ENCODE measurements around the gene PSMA7.

Gene PSMA7

DNA sequence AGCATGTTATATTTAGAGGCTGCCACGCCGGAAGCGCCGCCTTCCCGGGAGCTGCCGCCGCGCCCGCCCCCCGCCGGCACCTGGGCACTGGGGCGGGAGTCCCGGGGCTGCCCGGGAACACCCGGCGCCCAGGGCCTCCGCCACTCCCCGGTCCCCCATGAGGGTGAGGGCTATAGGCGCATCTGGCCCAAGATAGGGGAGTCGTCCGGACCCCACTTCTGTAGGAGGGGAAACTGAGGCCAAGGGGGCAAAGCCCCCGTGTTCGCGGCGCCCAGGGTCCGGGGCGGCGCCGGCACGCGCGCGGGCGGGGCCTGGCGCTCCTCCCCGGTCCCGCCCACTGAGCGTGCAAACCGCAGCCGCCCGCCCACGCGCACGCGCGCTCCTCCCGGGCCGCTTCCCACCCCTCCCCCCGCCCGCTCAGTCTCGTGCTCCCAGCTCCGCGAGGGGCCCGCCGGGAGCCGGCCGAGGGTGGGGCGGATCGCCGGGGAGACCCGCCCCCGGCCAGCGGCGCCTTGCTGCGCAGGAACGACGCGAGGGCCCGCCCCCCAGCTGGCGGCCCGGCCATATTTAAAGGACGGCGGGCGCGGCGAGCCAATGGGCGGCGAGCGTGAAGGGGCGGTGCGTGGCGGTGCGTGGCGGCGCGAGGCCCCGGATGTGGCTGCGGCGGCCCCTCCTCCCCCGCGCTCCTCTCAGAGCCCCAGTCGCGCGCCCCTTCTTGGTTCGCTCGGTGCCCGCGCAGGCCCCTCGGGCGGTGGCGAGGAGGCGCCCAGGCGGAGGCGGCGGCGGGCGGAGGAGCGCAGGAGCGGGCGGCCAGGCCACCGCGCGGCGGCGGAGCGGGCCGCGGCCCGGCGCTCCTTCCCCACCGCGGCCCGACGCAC, 21.2 kb downstream of the PSMA7 start, which contains the start of gene LSM14B:
LSM14B (plus strand) TSS at position 700 of the 878 bp plus-strand sequence. CDS start 192 bp downstream, outside the sequence.
- Histone ChIP-seq H3K4me1 (ENCODE audit: control insufficient read depth in 1 of 2, insufficient read depth in 2 of 2, low read length in 2 of 2) (peaks cover 9 to 18% of the 10 kb centered on the region in 2 donors), H3K36me3 (ENCODE audit: control insufficient read depth in 1 of 2, insufficient read depth in 2 of 2, low read length in 2 of 2) (peaks cover 16 to 20% of the 10 kb centered on the region in 2 donors), H3K27me3 (ENCODE audit: low read depth, low read length) (peaks cover 6% of the 10 kb centered on the region), H3K4me3 (ENCODE audit: low read depth in 1 of 2, low read length in 2 of 2) (peak within 1 kb of the TSS; percentile 55 to 85), H3K27ac (ENCODE audit: low read length) (peak within 1 kb of the TSS; percentile 86), H3K9me3 (ENCODE audit: control insufficient read depth in 1 of 2, low read length in 2 of 2) (no peaks in the 10 kb centered on the region)

DNA sequence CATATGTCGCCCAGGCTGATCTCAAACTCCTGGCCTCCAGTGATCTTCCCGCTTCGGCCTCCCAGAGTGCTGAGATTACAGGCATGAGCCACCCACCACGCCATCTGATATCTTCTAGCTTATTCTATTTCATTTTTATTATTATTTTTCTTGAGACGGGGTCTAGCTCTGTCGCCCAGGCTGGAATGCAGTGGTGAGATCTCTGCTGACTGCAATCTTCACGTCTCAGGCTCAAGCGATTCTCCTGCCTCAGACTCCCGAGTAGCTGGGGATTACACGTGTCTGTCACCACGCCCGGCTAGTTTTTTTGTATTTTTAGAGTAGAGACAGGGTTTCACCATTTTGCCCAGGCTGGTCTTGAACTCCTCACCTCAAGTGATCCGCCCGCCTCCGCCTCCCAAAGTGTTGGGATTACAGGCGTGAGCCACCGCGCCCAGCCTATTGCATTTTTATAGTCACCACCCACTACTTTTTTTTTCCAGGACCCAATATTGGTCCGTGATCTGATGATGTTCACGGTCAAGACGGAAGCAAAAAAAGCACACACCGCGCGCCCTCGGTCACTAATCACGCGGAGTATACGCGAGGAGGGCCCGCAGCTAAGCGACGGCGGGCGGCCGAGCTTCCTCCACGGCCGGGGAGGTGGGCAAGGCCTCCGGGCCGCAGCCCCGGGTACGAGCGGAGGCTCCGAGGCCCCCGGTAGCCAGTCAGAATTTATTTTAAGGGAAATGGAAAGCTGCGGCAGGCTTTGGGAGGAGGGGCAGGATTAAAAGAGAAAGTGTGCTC, 22.0 kb downstream of the PSMA7 start:
- Histone ChIP-seq H3K27ac (ENCODE audit: low read length) (peak overlapping the region; percentile 86), H3K4me1 (ENCODE audit: control insufficient read depth in 1 of 2, insufficient read depth in 2 of 2, low read length in 2 of 2) (peaks cover 9 to 18% of the 10 kb centered on the region in 2 donors), H3K9me3 (ENCODE audit: control insufficient read depth in 1 of 2, low read length in 2 of 2) (no peaks in the 10 kb centered on the region), H3K27me3 (ENCODE audit: low read depth, low read length) (peaks cover 7% of the 10 kb centered on the region), H3K36me3 (ENCODE audit: control insufficient read depth in 1 of 2, insufficient read depth in 2 of 2, low read length in 2 of 2) (peaks cover 8 to 13% of the 10 kb centered on the region in 2 donors), H3K4me3 (ENCODE audit: low read depth in 1 of 2, low read length in 2 of 2) (peak overlapping the region; percentile 55 to 71)

DNA sequence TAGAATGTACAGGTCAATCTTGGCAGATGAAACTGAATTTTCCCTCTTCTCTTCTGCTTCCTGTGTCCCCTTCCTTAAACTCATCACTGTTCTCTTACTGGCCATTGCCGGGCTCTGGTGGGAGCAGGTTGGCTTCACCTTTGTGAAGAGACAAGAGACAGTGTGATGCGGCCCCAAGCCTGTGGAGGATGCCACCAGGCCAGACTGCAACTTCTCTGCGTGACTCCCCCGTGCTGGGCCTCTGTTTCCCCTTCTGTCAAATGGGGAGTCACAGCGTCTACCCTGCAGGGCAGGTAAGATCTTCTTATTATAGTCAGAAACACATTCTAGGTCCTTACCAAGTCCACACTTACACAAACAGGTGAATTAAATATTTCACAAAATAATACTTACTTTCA, 22.8 kb downstream of the PSMA7 start:
- H3K27ac ChIP-seq (ENCODE audit: low read length) = peak overlapping the region; percentile 25

DNA sequence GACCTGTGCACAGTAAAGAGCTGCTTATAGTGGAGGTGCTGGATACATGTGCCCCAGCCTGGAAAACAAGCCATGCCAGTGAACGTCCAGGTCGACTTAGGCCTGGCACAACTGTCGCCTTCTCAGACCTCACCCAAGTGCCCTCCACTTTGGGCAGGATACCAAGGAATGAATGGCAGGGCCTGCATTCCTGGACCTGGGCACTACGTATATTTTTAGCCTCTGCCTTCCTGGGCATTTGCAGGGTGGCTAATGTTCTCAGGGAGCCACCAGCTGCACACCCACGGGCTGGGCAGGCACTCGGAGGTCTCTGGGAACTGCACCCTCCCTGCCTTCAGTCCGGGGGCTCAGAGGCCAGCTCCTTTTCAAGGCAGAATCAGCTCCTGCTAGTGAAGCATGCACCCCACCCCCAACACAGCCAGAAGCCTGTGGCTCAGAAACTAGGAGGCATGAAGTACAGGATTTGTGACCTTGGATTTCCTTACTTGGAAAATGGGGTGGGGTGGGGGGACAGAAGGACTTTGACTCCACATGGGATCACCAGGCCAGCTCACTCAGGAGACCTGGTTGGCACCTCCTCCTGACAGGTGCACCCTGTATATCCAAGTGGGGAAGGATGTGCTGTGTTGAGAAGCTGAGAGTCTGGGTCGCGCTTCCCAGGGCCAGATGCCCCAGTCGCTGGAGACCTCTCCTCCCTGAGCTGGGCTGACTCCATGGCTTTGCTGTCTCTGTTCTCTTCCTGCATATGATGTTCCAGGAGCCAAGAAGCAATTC, 23.4 kb downstream of the PSMA7 start:
- Histone ChIP-seq H3K9me3 (ENCODE audit: control insufficient read depth in 1 of 2, low read length in 2 of 2) (no peaks in the 10 kb centered on the region), H3K4me1 (ENCODE audit: control insufficient read depth in 1 of 2, insufficient read depth in 2 of 2, low read length in 2 of 2) (peaks cover 9 to 18% of the 10 kb centered on the region in 2 donors), H3K27me3 (ENCODE audit: low read depth, low read length) (peaks cover 7% of the 10 kb centered on the region), H3K27ac (ENCODE audit: low read length) (peak overlapping the region; percentile 25), H3K36me3 (ENCODE audit: control insufficient read depth in 1 of 2, insufficient read depth in 2 of 2, low read length in 2 of 2) (no peaks in the 10 kb centered on the region), H3K4me3 (ENCODE audit: low read depth in 1 of 2, low read length in 2 of 2) (no peak overlapping the region)

More for the DNA sequence above, 22.8 kb downstream of the PSMA7 start:
- H3K9me3 ChIP-seq (ENCODE audit: control insufficient read depth in 1 of 2, low read length in 2 of 2) = no peaks in the 10 kb centered on the region
- H3K27me3 ChIP-seq (ENCODE audit: low read depth, low read length) = peaks cover 7% of the 10 kb centered on the region
- H3K4me1 ChIP-seq (ENCODE audit: control insufficient read depth in 1 of 2, insufficient read depth in 2 of 2, low read length in 2 of 2) = peaks cover 9 to 18% of the 10 kb centered on the region in 2 donors
- peaks cover 4 to 6% of the 10 kb centered on the region in 2 donors for H3K36me3 ChIP-seq (ENCODE audit: control insufficient read depth in 1 of 2, insufficient read depth in 2 of 2, low read length in 2 of 2)
- H3K4me3 ChIP-seq (ENCODE audit: low read depth in 1 of 2, low read length in 2 of 2) = no peak overlapping the region

DNA sequence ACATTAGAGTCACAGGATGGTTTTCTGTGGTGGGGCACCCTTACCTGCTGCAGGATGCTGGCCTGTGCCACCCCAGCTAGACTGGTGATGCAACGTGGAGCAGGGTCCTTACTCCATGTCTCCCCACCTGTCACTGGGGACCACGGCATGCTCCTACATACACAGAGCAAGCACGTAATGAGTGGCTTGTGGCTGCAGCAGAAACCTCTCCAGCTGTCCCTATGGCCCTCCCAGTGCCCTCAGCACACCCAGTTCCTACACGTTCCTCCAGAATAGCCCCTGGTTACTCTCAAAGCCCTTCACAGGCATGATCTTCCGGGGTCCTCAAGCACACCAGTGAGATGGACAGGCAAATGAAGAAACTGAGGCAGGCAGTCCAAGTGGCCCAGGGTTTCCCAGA, 24.1 kb downstream of the PSMA7 start:
- Histone ChIP-seq H3K9me3 (ENCODE audit: control insufficient read depth in 1 of 2, low read length in 2 of 2) (no peaks in the 10 kb centered on the region), H3K27ac (ENCODE audit: low read length) (no peak overlapping the region), H3K4me1 (ENCODE audit: control insufficient read depth in 1 of 2, insufficient read depth in 2 of 2, low read length in 2 of 2) (peaks cover 6 to 13% of the 10 kb centered on the region in 2 donors), H3K27me3 (ENCODE audit: low read depth, low read length) (peaks cover 7% of the 10 kb centered on the region), H3K36me3 (ENCODE audit: control insufficient read depth in 1 of 2, insufficient read depth in 2 of 2, low read length in 2 of 2) (no peaks in the 10 kb centered on the region), H3K4me3 (ENCODE audit: low read depth in 1 of 2, low read length in 2 of 2) (no peak overlapping the region)

DNA sequence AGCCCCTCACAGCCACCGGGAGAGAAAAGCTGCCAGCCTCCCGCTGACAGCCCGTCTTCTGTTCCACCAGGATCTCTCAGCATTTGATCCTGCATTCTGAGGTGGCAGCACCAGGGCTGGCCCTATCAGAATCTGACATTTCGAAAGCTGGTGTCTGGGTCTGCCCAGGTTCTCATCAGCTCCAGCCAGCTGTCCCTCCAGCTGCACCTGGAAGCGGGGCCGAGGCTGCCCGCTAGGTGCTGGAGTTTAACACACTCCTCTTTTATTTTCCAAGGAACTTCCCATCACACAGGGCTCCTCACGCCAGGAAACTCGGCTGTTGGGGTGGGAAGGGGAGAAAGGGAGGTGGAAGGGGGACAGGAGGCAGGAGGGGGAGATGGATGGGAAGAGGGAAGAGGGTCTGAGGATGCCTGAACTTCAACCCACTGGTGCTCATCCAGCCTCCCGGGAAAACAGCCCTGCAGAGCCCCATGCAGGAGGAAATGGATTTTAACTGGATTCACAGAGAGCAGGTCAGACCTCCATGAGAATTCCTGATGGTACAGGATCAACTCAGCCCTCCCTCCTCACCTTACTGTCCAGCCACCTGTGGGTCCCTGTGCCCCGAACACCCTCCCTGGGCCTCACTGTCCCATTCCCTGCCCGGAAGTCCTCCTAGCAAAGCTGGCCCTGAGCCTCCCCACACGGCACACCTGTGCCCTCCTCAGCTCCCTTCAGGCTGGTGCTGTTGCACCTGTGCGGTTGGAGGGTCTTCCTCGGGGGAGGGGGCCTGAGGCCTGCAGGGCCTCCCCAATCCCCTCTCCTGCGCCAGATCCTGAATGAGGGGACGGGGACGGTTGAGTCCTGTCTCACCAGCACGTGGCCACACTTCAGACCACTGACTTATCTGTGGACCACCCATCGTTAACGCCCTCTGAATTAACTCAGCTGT, 24.8 kb downstream of the PSMA7 start:
- H3K4me1 ChIP-seq (ENCODE audit: control insufficient read depth in 1 of 2, insufficient read depth in 2 of 2, low read length in 2 of 2) = peaks cover 0 to 6% of the 10 kb centered on the region in 2 donors
- no peaks in the 10 kb centered on the region for H3K36me3 ChIP-seq (ENCODE audit: control insufficient read depth in 1 of 2, insufficient read depth in 2 of 2, low read length in 2 of 2)
- H3K27ac ChIP-seq (ENCODE audit: low read length) = no peak overlapping the region
- H3K4me3 ChIP-seq (ENCODE audit: low read depth in 1 of 2, low read length in 2 of 2) = no peak overlapping the region
- H3K9me3 ChIP-seq (ENCODE audit: control insufficient read depth in 1 of 2, low read length in 2 of 2) = peaks cover 0 to under 1% of the 10 kb centered on the region in 2 donors
- H3K27me3 ChIP-seq (ENCODE audit: low read depth, low read length) = peaks cover 7% of the 10 kb centered on the region

DNA sequence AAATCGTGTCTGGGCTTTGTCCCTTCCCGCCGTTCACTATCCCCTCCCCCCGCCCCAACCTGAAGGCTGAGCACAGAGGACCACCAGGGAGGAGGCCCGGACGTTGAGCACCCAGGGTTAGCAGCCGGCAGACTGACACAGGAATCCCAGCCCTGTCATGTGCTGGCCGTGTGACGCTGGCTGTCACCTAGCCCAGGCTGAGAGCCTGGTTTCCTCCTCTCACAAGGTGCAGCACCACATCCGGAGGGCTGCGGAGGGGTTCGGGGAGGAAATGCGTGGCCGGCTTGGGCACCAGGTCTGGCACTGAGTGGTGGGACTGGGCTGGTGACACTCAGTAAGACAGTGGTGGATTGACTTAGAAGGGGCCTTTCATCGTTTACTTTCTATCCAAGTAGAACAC, 25.5 kb downstream of the PSMA7 start:
- no peaks in the 10 kb centered on the region for H3K4me1 ChIP-seq (ENCODE audit: control insufficient read depth in 1 of 2, insufficient read depth in 2 of 2, low read length in 2 of 2)
- H3K27me3 ChIP-seq (ENCODE audit: low read depth, low read length) = peaks cover 7% of the 10 kb centered on the region
- no peak overlapping the region for H3K4me3 ChIP-seq (ENCODE audit: low read depth in 1 of 2, low read length in 2 of 2)
- no peak overlapping the region for H3K27ac ChIP-seq (ENCODE audit: low read length)
- no peaks in the 10 kb centered on the region for H3K36me3 ChIP-seq (ENCODE audit: control insufficient read depth in 1 of 2, insufficient read depth in 2 of 2, low read length in 2 of 2)
- H3K9me3 ChIP-seq (ENCODE audit: control insufficient read depth in 1 of 2, low read length in 2 of 2) = peaks cover 3 to 7% of the 10 kb centered on the region in 2 donors

DNA sequence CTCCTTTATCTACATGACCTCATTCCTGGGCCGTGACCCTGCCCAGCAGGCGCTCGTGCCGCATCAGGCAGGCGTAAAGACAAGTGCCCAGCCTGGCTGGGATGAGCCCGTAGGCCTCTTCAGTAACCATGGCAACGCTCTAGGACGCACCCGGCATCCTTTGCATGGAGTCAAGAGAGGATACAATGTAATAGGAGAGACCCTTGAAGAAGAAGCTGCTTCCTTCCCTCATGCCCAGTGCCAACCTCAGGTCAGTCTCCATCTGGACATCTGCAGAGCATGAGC, 25.9 kb downstream of the PSMA7 start:
- no peaks in the 10 kb centered on the region for H3K4me1 ChIP-seq (ENCODE audit: control insufficient read depth in 1 of 2, insufficient read depth in 2 of 2, low read length in 2 of 2)
- no peaks in the 10 kb centered on the region for H3K36me3 ChIP-seq (ENCODE audit: control insufficient read depth in 1 of 2, insufficient read depth in 2 of 2, low read length in 2 of 2)
- H3K27me3 ChIP-seq (ENCODE audit: low read depth, low read length) = peaks cover 7% of the 10 kb centered on the region
- no peak overlapping the region for H3K4me3 ChIP-seq (ENCODE audit: low read depth in 1 of 2, low read length in 2 of 2)
- H3K9me3 ChIP-seq (ENCODE audit: control insufficient read depth in 1 of 2, low read length in 2 of 2) = peaks cover 6 to 11% of the 10 kb centered on the region in 2 donors
- no peak overlapping the region for H3K27ac ChIP-seq (ENCODE audit: low read length)

DNA sequence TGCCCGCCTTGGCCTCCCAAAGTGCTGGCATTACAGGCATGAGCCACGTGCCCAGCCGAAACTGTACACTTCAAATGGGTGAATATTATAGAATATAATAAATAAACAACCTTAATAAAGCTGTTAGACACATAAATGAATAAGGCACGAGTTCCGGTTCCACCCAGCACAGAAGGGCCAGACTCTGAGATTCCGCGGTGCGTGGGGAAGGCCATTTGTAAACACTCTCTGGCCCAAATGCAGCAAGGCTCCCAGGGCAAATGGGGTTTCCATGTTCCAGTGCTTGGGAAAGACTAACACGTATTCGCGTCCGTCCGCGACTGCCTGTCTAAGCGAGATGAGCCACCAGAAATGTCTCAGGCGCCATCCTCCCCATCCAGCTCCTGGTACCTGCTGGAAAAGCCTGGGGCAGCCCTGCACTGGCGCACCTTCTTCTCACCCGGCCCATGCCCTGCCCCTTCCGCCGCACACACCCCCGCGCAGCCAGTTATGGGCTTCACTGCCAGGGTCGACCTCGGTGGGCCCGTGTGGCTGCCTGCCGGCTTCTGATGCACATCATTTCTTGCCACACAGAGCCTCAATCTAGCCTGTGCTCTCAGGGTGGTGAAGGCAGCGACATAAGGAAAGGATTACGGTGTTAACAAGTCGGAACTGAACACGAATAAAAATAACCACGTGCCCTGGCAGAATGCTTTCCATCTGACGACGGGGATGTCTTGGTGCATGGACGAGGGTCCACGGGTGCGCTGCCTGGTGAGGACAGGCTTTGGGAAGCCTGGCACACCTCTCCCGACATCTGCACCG, 26.4 kb downstream of the PSMA7 start:
- no peak overlapping the region for H3K4me3 ChIP-seq (ENCODE audit: low read depth in 1 of 2, low read length in 2 of 2)
- H3K36me3 ChIP-seq (ENCODE audit: control insufficient read depth in 1 of 2, insufficient read depth in 2 of 2, low read length in 2 of 2) = no peaks in the 10 kb centered on the region
- no peak overlapping the region for H3K27ac ChIP-seq (ENCODE audit: low read length)
- H3K4me1 ChIP-seq (ENCODE audit: control insufficient read depth in 1 of 2, insufficient read depth in 2 of 2, low read length in 2 of 2) = no peaks in the 10 kb centered on the region
- peaks cover 7% of the 10 kb centered on the region for H3K27me3 ChIP-seq (ENCODE audit: low read depth, low read length)
- H3K9me3 ChIP-seq (ENCODE audit: control insufficient read depth in 1 of 2, low read length in 2 of 2) = peaks cover 8 to 16% of the 10 kb centered on the region in 2 donors

Data from muscle layer of duodenum (tissue), 2 donors.